Vagina (tissue), 2 donors: ENCODE results near the gene DIO3. TPM values are rescaled to one million over a fixed set of nuclear protein-coding genes. Genes with fewer than 3 reads are reported as not detected.

Experiments
- DNase-seq, 2 donors: peaks; one replicate each; pipeline ENCODE4 v3.0.0-alpha.2; 2017; ENCODE audit errors: extremely low spot score in 2 of 2
- H3K27ac ChIP-seq: fragments of 200-600 bp; sonication (generic); one replicate; pipeline ENCODE4 v1.5.1; 2019
- H3K27me3 ChIP-seq: fragments of 200-600 bp; sonication (generic); one replicate; pipeline ENCODE4 v1.5.1; 2019
- H3K36me3 ChIP-seq, 2 donors: fragments of 200-600 bp; sonication (generic); one replicate each; pipeline ENCODE4 v1.5.1; 2017 to 2019
- H3K4me1 ChIP-seq: fragments of 200-600 bp; sonication (generic); one replicate; pipeline ENCODE4 v1.5.1; 2019
- H3K4me3 ChIP-seq, 2 donors: fragments of 200-600 bp; sonication (generic); 1 replicate in 1 of 2; 2 replicates in 1 of 2; pipeline ENCODE4 v1.5.1; 2016 to 2019
- H3K9me3 ChIP-seq: fragments of 200-600 bp; sonication (generic); one replicate; pipeline ENCODE4 v1.5.1; 2019
- POLR2A ChIP-seq, 2 donors: fragments of 450-650 bp; IDR thresholded peaks; one replicate each; pipeline ENCODE4 v1.6.1; 2017; ENCODE audit warnings: antibody characterized with exemption in 2 of 2, mild to moderate bottlenecking in 2 of 2, moderate library complexity in 2 of 2
- POLR2AphosphoS5 ChIP-seq, 2 donors: sonication (generic); formaldehyde crosslinking; IDR thresholded peaks; one replicate each; pipeline ENCODE4 v1.9.0; 2017; ENCODE audit warnings: antibody characterized with exemption in 2 of 2, mild to moderate bottlenecking in 2 of 2, low read depth in 1 of 2; ENCODE audit not compliant: insufficient read depth in 1 of 2
- intact Hi-C: fragments of 100-400 bp; cut with DNase I; formaldehyde crosslinking; loops from one replicate; pipeline ENCODE4 v1.15.1; 2023
- total RNA-seq: library from RNA; depleted of rRNA; stranded (reverse); fragments of >200 nt; gene quantifications from one replicate; pipeline ENCODE4 v1.2.3, GENCODE V29; 2016
- TF ChIP-seq, protein P1 (sequence below), 3 experiments: fragments of 450-650 bp in 2 of 3; fragments of 200-600 bp in 1 of 3; sonication (generic) in 1 of 3; IDR thresholded peaks; one replicate each; pipeline ENCODE4 v1.5.1; 2017 to 2019; ENCODE audit warnings: antibody characterized with exemption in 3 of 3, mild to moderate bottlenecking in 2 of 3, moderate library complexity in 2 of 3

DIO3 gene
- total RNA-seq, 1 donor from 2014 or later, result 52.1 TPM

DNA sequence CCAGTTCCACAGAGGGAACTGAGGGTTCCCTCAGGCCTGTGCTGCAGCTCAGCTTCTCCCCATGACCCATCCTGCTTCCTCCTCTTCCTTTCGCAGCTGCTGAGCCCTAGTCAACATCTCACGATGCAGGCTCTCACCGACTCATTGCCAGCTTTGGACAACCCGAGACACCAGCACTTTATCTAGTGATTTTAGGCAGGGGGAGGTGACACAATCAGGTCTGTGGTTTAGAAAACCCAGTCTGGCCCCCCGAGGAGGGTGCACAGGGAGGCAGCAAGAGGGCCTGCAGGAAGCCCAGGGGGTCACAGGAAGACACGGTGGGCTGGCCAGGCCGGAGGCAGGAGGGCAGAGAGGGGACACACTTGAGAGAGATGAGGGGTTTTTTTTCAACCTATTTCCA, 35.4 kb downstream of the DIO3 start:
- no peaks in the 10 kb centered on the region for H3K9me3 ChIP-seq
- no peaks in the 10 kb centered on the region for H3K27me3 ChIP-seq
- intact Hi-C loops, result no loop called here
- DNase-seq, result no peak
- TF ChIP-seq, protein P1, sequence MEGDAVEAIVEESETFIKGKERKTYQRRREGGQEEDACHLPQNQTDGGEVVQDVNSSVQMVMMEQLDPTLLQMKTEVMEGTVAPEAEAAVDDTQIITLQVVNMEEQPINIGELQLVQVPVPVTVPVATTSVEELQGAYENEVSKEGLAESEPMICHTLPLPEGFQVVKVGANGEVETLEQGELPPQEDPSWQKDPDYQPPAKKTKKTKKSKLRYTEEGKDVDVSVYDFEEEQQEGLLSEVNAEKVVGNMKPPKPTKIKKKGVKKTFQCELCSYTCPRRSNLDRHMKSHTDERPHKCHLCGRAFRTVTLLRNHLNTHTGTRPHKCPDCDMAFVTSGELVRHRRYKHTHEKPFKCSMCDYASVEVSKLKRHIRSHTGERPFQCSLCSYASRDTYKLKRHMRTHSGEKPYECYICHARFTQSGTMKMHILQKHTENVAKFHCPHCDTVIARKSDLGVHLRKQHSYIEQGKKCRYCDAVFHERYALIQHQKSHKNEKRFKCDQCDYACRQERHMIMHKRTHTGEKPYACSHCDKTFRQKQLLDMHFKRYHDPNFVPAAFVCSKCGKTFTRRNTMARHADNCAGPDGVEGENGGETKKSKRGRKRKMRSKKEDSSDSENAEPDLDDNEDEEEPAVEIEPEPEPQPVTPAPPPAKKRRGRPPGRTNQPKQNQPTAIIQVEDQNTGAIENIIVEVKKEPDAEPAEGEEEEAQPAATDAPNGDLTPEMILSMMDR (IDR thresholded peaks at IDR 0.05), result no peak
- TF ChIP-seq POLR2A (IDR thresholded peaks at IDR 0.05) (no peak), POLR2AphosphoS5 (IDR thresholded peaks at IDR 0.05; ENCODE audit: insufficient read depth in 1 of 2, low read depth in 1 of 2) (no peak)
- no peaks in the 10 kb centered on the region for H3K4me1 ChIP-seq
- H3K36me3 ChIP-seq, result no peaks in the 10 kb centered on the region
- no peak overlapping the region for H3K27ac ChIP-seq
- no peak overlapping the region for H3K4me3 ChIP-seq

- TF ChIP-seq, protein P1 (IDR thresholded peaks at IDR 0.05), result no peak
- no peak for TF ChIP-seq POLR2AphosphoS5 (IDR thresholded peaks at IDR 0.05; ENCODE audit: insufficient read depth in 1 of 2, low read depth in 1 of 2)
- TF ChIP-seq POLR2A (IDR thresholded peaks at IDR 0.05), result no peak
- no peaks in the 10 kb centered on the region for H3K36me3 ChIP-seq
- H3K4me1 ChIP-seq, result no peaks in the 10 kb centered on the region
- DNase-seq, result peak in 1 of 2 donors; percentile 87
- no peaks in the 10 kb centered on the region for H3K9me3 ChIP-seq
- no peak overlapping the region for H3K4me3 ChIP-seq
- intact Hi-C loops, result loop anchor here (1.0 kb wide), 1 partner anchor 46 kb away; no protein-coding TSS in a partner anchor
- no peaks in the 10 kb centered on the region for H3K27me3 ChIP-seq
- no peak overlapping the region for H3K27ac ChIP-seq
Observed at GRCh38 chr14:101598159-101598558, 36.9 kb downstream of the DIO3 start.

DNA sequence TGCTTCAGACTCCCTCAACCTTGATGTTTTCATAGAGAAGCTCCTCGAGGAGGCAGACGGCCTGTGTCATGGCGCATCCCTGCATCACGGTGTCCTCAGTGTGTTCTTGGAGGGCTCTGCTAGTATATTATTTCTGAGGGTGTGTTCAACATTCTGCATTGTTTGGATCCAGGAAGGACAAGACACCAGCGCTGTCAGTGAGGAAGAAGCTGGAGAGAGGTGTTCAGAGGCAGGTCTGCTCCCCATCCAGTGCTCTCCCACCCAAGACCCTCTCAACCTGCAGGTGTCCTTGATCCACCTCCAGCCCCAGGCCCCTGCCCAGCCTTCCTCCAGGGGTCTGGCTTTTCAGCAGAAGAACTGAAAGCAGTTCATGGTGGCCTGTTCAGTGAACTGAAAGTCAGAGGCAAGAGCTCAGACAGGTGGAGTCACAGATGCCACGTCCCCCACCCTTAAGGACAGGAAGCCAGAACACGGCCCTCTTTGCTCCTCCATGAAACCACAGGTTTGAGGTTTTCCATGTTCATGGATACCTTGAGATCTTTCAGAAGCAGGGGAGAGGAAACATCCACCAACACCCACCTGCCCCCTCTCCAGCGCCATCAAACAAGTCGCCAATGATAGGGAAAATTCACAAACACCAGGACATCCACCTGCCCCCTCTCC, 37.4 kb downstream of the DIO3 start:
- DNase-seq, result peak in 1 of 2 donors; percentile 82
- H3K27me3 ChIP-seq, result no peaks in the 10 kb centered on the region

GRCh38 chr14:101599234-101599885, 38.1 kb downstream of the DIO3 start:
- H3K36me3 ChIP-seq, result no peaks in the 10 kb centered on the region
- H3K9me3 ChIP-seq, result no peaks in the 10 kb centered on the region
- no peak overlapping the region for H3K4me3 ChIP-seq
- H3K27me3 ChIP-seq, result no peaks in the 10 kb centered on the region
- intact Hi-C loops, result no loop called here
- peak in 1 of 2 donors; percentile 70 for DNase-seq
- no peak for TF ChIP-seq POLR2AphosphoS5 (IDR thresholded peaks at IDR 0.05; ENCODE audit: insufficient read depth in 1 of 2, low read depth in 1 of 2)
- no peak for TF ChIP-seq POLR2A (IDR thresholded peaks at IDR 0.05)
- TF ChIP-seq, protein P1 (IDR thresholded peaks at IDR 0.05), result no peak
- no peak overlapping the region for H3K27ac ChIP-seq
- no peaks in the 10 kb centered on the region for H3K4me1 ChIP-seq

More for the DNA sequence above, 37.4 kb downstream of the DIO3 start:
- intact Hi-C loops, result loop anchor here (1.0 kb wide), 1 partner anchor 46 kb away; no protein-coding TSS in a partner anchor
- Histone ChIP-seq H3K9me3 (no peaks in the 10 kb centered on the region), H3K36me3 (no peaks in the 10 kb centered on the region), H3K4me1 (no peaks in the 10 kb centered on the region), H3K27ac (no peak overlapping the region), H3K4me3 (no peak overlapping the region)
- no peak for TF ChIP-seq POLR2A (IDR thresholded peaks at IDR 0.05)

GRCh38 chr14:101600336-101600890, 39.1 kb downstream of the DIO3 start:
- H3K27me3 ChIP-seq, result no peaks in the 10 kb centered on the region
- no peak overlapping the region for H3K4me3 ChIP-seq
- H3K4me1 ChIP-seq, result no peaks in the 10 kb centered on the region
- TF ChIP-seq, protein P1 (IDR thresholded peaks at IDR 0.05), result no peak
- no peak for TF ChIP-seq POLR2A (IDR thresholded peaks at IDR 0.05)
- no peak for TF ChIP-seq POLR2AphosphoS5 (IDR thresholded peaks at IDR 0.05; ENCODE audit: insufficient read depth in 1 of 2, low read depth in 1 of 2)
- peak in 1 of 2 donors; percentile 88 for DNase-seq
- H3K9me3 ChIP-seq, result no peaks in the 10 kb centered on the region
- intact Hi-C loops, result no loop called here
- no peaks in the 10 kb centered on the region for H3K36me3 ChIP-seq
- no peak overlapping the region for H3K27ac ChIP-seq
